Neural progenitor cell (in vitro differentiated cells): Measurements from ENCODE around the gene FEZF1. TPM values are rescaled to one million over a fixed set of nuclear protein-coding genes. Genes with fewer than 3 reads are reported as not detected.

Experiments used
- DNase-seq: peaks from one replicate; pipeline ENCODE4 v3.0.0-alpha.2; 2016; ENCODE audit warnings: low spot score
- H2AFZ ChIP-seq: fragments of 200-600 bp; sonication (generic); replicated peaks from 2 replicates; pipeline ENCODE4 v1.6.1; 2016; ENCODE audit warnings: antibody characterized with exemption
- H3F3A ChIP-seq: fragments of 200-600 bp; sonication (generic); 2 replicates; pipeline ENCODE4 v1.6.1; 2016; ENCODE audit warnings: antibody characterized with exemption, low read depth
- H3K27ac ChIP-seq: fragments of 200-600 bp; sonication (generic); 2 replicates; pipeline ENCODE4 v1.5.1; 2016; ENCODE audit warnings: mild to moderate bottlenecking
- H3K27me3 ChIP-seq: fragments of 200-600 bp; sonication (generic); 2 replicates; pipeline ENCODE4 v1.6.1; 2016; ENCODE audit warnings: mild to moderate bottlenecking, moderate library complexity
- H3K36me3 ChIP-seq: fragments of 200-600 bp; sonication (generic); 2 replicates; pipeline ENCODE4 v1.5.1; 2016
- H3K4me1 ChIP-seq: fragments of 200-600 bp; sonication (generic); 2 replicates; pipeline ENCODE4 v1.6.1; 2016; ENCODE audit warnings: mixed run types
- H3K4me2 ChIP-seq: fragments of 200-600 bp; sonication (generic); 2 replicates; pipeline ENCODE4 v1.6.1; 2016
- H3K4me3 ChIP-seq: fragments of 200-600 bp; sonication (generic); 2 replicates; pipeline ENCODE4 v1.5.1; 2016
- H3K79me2 ChIP-seq: fragments of 200-600 bp; sonication (generic); 2 replicates; pipeline ENCODE4 v1.6.1; 2016; ENCODE audit warnings: low read depth
- H3K9ac ChIP-seq: fragments of 200-600 bp; sonication (generic); 2 replicates; pipeline ENCODE4 v1.6.1; 2016
- H3K9me3 ChIP-seq: fragments of 200-600 bp; sonication (generic); 2 replicates; pipeline ENCODE4 v1.5.1; 2016; ENCODE audit warnings: low read depth
- H4K20me1 ChIP-seq: fragments of 200-600 bp; sonication (generic); 2 replicates; pipeline ENCODE4 v1.6.1; 2016; ENCODE audit warnings: low read depth
- H3K27ac Mint-ChIP-seq: 3 replicates; pipeline ENCODE4 v1.8.0; 2021; ENCODE audit warnings: mixed read lengths
- H3K27me3 Mint-ChIP-seq: 2 replicates; pipeline ENCODE4 v1.8.0; 2022; ENCODE audit warnings: low read depth, mild to moderate bottlenecking, inconsistent platforms, moderate library complexity, mixed read lengths; ENCODE audit not compliant: insufficient read depth
- H3K36me3 Mint-ChIP-seq: 3 replicates; pipeline ENCODE4 v1.8.0; 2021; ENCODE audit warnings: mixed read lengths
- H3K4me1 Mint-ChIP-seq: 3 replicates; pipeline ENCODE4 v1.8.0; 2021; ENCODE audit warnings: mixed read lengths
- H3K4me3 Mint-ChIP-seq: 3 replicates; pipeline ENCODE4 v1.8.0; 2021; ENCODE audit warnings: mild to moderate bottlenecking, moderate library complexity, mixed read lengths
- H3K9me3 Mint-ChIP-seq: 3 replicates; pipeline ENCODE4 v1.8.0; 2020; ENCODE audit warnings: mixed read lengths
- CTCF ChIP-seq: fragments of 200-600 bp; sonication (generic); IDR thresholded peaks from 2 replicates; pipeline ENCODE4 v1.5.1; 2017; ENCODE audit warnings: antibody characterized with exemption, mild to moderate bottlenecking
- EZH2 ChIP-seq: fragments of 200-600 bp; sonication (generic); IDR thresholded peaks from 2 replicates; pipeline ENCODE4 v1.6.1; 2017; ENCODE audit warnings: antibody characterized with exemption, mild to moderate bottlenecking, moderate library complexity
- EZH2phosphoT487 ChIP-seq: fragments of 200-600 bp; sonication (generic); IDR thresholded peaks from 2 replicates; pipeline ENCODE4 v1.6.1; 2017; ENCODE audit warnings: antibody characterized with exemption
- total RNA-seq: library from RNA; depleted of rRNA; stranded (reverse); fragments of >200 nt; gene quantifications from 2 replicates; pipeline ENCODE4 v1.2.3, GENCODE V29; 2015; ENCODE audit warnings: low replicate concordance

The FEZF1 gene
- total RNA-seq, 1 donor from 2014 or later: 330 TPM

- peaks cover 7% of the 10 kb centered on the region for H3F3A ChIP-seq
- no peaks in the 10 kb centered on the region for H3K9me3 Mint-ChIP-seq
- no peak overlapping the region for H3K4me3 Mint-ChIP-seq
- H3K27ac Mint-ChIP-seq: no peak overlapping the region
- no peaks in the 10 kb centered on the region for H3K27me3 ChIP-seq
- TF ChIP-seq EZH2: no peak
- TF ChIP-seq EZH2phosphoT487: no peak
- TF ChIP-seq CTCF: no peak
- peaks cover 2% of the 10 kb centered on the region for H3K4me1 Mint-ChIP-seq
- peak overlapping the region; percentile 48 for H3K4me2 ChIP-seq
- H3K27me3 Mint-ChIP-seq: peaks cover 2% of the 10 kb centered on the region
- H3K79me2 ChIP-seq: no peaks in the 10 kb centered on the region
- H3K9ac ChIP-seq: no peak overlapping the region
- H3K36me3 Mint-ChIP-seq: no peaks in the 10 kb centered on the region
- no peaks in the 10 kb centered on the region for H3K9me3 ChIP-seq
- H3K4me1 ChIP-seq: peaks cover 27% of the 10 kb centered on the region
- no peak overlapping the region for H3K4me3 ChIP-seq
- H3K36me3 ChIP-seq: no peaks in the 10 kb centered on the region
- H3K27ac ChIP-seq: no peak overlapping the region
- H4K20me1 ChIP-seq: no peaks in the 10 kb centered on the region
- no peak overlapping the region for H2AFZ ChIP-seq
- DNase-seq: no peak
These were observed 49.1 kb downstream of the FEZF1 start for GRCh38 chr7:122255454-122255853.

Other genes with a start within 250 kb of the FEZF1 start
- 185 and 264 TPM in 2 replicates for gene AASS, start 160.5 kb downstream of the FEZF1 start, total RNA-seq